Activated naive CD4-positive, alpha-beta T cell treated with Interleukin-2 at 50 U/mL for 16 hours (primary cell): ENCODE results near the gene RELT.

ENCODE experiments used
- DNase-seq: peaks from one replicate; pipeline ENCODE4 v3.0.0-alpha.2; 2020

The RELT gene, protein sequence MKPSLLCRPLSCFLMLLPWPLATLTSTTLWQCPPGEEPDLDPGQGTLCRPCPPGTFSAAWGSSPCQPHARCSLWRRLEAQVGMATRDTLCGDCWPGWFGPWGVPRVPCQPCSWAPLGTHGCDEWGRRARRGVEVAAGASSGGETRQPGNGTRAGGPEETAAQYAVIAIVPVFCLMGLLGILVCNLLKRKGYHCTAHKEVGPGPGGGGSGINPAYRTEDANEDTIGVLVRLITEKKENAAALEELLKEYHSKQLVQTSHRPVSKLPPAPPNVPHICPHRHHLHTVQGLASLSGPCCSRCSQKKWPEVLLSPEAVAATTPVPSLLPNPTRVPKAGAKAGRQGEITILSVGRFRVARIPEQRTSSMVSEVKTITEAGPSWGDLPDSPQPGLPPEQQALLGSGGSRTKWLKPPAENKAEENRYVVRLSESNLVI

DNA sequence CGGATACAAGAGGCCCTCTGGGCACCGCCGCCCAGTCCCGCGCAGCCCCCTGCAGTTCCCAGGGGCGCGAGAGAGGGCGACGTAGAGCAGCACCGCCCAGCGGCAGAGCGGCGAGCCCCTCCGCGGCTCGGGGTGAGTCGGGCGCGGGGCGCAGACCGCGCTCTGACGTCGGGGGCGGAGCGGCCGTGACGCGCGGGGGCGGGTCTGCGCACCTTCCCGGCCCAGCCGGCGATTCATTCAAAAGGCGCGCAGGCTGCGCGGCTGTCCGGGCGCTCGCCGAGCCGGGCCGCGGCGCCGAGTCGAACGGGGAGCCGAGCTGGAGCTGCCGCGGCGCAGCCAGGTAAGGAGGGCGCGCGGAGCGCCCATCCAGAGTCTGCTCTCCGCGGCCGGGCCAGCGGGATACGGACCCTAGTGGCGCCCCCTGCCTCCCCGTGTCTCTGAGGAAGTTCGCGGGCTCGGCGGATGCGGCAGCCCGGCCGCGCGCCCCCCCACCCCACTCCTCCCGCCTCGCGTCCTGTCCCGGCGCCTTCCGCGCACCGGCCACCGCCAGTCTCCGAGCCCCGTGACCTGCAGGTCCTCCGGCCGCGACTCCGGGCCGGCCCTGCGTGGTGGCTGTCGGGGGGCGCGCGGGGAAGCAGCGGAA, at the start of gene RELT:
Gene RELT, plus strand, starts transcription at position 240 of the 643 bp plus-strand sequence. CDS start 12,738 bp downstream, outside the sequence.
- DNase-seq: peak; percentile 95

DNA sequence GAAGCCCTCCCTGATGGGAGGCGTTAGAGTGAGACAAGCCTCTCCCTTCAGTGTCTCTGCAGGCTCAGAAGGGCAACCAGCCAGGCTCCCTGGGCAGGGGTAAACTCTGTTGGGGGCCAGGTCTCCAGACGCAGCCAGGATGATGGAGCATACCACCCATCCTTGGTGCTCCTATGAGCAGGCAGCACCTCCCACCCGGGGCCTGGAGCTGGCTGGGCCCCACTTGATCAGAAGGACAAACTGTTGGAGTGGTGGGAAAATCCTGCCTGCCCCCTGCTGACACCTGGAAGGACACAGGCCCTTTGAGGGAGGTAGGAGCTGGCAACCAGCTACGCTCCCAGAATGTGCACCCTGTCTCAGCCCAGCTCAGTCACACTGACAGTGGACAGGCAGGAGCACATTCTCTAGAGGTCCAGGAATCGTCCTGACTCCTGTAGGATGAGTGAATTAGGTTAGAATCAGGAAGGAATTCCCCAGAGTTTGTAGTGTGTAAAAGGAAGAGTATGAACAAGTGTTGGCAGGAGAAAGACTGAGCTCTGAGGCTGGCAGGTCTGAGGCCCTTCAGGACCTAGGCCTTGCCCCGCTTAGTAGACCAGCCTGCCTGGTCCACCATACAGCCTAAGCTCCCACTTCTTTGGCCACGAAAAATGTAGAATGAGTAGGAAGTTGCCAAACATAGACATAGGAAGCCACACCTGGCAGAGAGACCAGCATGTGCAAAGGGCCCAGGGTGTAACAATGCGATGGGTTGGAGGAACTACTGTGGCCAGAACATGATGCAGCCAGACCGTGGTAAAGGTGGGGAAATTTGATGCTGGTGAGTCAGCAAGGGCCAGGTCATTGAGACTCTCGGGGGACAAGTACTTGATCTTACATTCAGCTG, 49.0 kb upstream of the RELT start:
- DNase-seq: no peak

DNA sequence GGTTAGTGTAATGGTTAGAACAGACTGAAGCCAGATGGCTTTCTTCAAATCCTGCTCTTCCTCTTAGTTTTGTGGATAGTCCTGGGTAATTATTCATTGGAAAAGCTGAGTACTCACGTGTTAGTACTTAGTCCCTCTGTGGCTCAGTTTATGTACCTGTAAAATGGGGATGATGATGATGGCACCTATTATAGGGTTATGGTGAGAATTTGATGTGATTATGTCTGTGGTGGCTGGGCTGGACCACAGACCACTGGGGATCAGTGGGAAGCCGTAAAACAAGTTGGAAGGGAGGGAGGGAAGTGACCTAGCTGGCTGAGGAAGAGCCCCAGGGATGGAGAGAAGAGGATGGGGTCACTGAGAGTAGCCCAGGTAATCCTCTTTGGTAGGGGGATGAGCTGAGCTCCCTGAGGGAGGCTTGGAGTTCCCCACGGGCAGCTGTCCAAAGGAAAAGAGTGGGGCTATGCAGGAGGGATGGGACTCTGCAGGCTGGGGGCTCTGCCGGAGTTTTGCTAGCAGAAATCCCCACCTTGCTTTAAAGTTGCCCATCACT, 48.3 kb upstream of the RELT start:
- no peak for DNase-seq

DNA sequence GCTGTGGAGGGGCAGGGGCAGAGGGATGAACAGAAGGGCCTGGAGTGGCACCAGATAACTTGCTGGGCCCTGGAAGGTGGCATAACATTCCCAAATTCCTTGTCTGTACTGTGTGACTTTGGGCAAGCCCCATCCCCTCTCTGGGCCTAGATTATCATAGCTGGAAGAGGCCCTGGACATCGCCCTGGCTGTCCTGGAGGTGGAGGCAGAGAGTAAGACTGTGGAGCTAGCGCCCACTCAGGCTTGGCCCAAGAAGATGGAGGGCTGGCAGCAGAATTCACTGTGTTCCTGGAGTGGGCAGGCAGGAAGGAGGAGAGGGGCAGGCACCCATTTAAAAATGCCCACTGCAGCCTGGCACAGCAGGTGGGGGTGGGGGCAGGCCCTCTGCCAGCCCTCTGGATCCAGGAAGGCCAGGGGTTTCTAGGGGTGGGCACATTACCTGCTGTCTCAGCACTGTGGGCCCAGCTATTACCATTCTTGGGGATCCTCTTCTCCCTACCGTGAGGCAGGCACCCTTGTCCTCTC, 45.6 kb upstream of the RELT start:
- DNase-seq: no peak

DNA sequence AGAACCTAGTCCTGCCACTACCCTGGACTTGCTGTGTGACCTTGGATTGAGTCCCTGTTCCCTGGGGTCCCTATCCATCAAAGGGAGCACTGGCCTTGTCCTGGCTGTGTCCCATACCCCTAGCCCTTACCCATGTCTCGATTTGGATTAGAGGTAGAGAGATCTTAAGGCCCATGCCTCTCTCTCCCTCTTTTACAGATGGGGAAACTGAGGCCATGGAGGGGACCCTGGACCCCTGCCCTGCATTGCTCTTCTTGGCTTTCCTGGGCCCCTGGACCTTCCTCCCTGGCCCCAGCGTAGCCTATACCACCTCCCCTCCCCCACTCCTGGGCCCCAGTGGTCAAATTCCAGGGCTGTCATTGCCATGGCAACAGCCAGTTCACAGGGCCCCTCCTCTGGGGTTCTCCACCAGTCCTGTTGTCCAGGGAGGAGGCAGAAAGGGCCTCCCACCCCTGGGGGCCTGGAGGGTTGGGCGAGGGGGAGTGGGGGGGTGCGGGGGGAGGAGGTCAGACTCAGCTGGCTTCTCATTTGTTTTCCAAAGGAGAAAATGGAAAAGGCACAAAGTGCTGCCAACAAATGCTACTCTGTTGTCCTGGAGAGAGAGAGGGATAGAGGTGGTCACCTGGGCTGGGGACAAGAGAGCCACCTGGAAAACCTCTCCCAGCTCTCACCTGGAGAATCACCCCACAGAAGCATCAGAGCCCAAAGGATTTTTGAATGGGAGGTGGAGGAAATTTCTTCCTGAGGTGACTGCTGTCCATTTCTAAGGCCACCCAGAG, 44.9 kb upstream of the RELT start:
- DNase-seq: no peak

DNA sequence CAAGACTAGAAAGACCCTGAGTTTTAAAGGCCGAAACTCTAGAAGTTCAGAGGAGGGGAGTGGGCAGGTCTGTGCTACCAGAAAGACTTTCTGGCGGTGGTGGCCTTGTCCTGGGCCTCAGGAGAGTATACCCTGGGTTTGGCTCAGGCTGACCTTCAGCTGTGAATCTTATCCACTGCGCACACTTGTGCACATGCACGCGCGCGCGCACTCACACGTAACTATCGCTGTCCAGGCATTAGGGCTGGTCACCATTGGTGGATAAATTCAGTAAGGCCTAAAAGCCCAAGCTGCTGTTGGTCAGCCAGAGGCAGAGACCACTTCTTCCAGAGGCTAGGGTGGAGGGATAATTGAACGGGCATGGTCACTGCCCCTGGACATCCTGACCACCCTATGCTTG, 43.0 kb upstream of the RELT start:
- DNase-seq: no peak

DNA sequence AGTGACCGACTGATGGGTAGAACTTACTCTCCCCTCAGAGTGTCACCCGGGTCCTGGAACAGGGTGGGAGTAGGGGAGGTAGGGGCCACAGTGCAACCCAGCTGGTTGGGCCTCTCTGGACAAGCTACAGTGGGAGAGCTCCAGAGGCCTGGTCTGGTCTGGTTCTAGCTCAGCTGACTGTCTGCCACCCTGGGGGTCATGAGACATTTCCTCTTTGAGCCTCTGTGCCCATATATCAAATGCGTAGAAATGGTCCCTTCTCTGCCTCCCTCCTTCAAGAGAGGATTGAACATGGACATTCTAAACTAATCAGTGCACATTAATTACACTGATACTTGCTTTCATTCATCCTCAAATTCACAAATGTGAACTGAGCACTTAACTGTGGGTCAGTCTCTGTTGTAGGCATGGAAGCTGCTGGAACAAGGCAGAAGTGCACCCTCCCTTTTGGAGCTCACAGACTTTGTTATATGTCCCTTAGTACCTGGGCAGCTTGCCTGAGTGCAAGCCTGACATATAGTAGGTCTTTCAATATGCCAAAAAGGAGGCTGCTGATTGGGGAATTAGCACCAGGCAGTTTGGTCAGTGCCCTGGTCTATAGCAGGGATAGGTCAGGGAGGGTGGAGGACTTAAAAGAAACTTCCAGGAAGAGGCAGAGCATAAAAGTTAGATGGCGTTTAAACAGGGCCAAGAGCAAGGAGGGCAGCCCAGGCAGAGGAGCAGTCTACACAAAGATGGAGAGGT, 42.4 kb upstream of the RELT start:
- DNase-seq: no peak

DNA sequence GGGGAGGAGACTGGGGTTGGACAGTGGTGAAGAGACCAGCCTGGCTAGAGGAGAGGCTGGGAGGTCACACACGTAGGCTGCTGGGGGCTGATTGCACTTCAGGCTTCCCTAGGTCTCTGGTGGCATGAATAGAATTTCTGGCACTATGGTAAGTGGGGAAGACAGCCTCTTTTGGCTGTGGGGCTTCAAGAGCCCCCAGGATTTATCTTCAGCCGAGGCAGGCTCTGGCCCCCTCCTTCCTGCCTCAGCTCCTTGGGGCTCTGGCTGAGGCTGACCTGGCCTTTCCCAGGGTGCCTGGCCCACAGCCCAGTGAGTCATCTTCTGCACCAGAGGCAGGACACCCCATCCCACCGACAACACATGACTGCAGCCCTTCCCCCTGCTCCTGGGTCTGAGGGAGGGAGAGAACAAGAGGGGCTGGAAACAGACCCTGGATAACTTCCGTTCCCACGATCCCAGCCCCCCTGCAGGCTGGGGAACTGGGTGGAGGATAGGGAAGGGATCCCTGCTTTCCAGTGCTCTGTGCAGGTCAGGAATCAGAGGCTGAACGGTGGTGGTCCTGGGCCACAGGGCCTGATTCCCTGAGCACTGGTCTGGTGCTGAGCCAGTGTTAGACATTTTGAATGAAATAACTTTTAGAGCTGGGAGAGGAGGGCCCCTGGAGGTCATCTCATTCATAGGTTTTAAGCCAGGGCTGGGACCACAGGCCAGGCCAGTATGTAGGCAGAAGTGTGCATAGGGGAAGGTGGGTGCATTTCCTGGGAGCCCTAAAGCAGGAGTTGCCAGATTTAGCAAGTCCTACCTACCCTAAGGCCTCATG, 41.6 kb upstream of the RELT start:
- no peak for DNase-seq

DNA sequence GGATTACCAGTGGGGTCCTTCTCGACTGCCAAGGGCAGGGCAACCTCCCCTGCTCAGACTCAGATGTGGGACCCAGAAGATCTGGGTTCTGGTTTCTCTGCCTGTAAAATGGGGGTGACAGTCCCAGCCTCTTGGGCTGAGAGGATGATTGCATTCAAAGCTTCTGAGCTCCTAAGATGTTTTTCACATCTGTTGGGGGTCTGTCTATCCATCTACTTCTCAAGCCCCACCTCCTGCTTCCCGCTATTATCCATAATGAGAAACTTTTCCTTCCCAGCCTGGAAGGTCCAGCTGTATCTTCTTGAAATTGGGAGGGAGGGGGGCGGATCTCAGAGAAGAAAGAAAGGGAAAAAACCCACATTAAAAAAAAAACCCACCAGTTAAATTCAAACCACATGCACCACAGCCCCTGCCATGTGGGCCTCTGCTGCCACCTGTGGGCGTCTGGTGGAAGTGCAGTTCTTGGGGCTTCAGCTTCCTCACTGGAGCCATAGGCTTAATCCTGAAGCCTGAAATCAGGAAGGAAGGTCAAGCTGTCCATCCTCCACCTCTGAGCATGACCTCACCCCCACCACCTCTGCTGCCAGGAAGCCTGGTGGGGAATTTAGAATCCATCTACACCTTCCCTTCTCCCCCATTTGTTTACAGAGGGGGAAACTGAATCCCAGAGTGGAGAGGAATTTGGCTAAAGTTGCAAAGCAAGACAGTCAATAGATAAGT, 40.8 kb upstream of the RELT start:
- peak; percentile 80 for DNase-seq

DNA sequence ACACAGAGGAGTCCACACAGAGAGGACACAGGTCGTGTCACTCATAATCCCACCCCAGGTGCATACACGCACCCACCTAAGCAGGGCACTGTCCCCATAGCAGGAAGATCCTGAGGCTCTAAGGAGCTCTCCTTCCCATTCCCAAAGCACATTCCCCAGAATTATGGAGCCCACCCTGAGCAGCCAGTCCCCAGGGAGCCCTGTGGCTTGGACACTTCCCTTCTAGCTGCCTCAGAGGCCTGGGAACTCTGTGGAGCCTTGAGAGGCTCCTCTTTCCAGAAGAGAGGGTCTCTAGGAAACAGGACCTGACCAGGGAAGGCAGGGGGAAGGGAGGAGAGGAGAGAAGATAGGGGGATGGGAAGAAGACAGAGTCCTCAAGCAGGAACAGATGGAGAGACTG, 38.4 kb upstream of the RELT start:
- no peak for DNase-seq

DNA sequence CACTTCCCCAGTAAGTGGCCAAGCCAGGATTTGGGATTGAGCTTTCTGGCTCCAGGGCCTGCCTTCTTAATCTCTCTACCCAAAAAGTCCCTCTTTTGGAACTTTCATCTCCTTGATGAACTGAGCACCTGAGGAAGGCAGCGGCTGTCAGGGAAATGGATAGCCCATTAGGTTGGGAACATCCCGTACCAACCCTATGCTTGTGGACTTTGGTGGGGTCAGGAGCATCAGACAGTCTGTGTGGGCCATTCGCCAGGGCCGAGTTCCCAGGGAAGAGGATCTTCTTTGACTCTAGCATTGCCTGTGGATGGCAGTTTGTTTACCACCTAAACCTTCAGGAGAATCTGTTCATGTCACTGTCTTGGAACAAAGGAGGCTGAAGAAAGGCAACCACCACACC, 37.9 kb upstream of the RELT start:
- DNase-seq: no peak

DNA sequence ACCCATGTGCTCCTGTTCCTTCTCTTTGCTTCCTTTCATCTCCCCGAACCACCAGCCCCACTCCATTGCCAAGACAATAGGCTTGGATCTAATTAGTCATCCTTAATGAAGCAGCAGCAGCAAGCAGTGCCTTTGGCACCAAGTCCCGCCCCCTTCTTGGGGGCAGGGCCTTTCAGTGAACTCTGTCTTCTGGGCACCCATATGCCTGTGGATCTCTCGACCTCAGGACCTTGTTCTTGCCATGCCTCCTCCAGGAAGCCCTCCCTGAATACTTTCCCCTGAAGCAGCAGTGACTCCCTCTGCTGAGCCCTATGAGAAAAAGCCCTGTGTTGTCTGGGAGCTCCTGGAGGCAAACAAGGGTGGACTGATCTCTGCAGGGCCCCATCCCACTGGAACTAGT, 36.0 kb upstream of the RELT start:
- no peak for DNase-seq

DNA sequence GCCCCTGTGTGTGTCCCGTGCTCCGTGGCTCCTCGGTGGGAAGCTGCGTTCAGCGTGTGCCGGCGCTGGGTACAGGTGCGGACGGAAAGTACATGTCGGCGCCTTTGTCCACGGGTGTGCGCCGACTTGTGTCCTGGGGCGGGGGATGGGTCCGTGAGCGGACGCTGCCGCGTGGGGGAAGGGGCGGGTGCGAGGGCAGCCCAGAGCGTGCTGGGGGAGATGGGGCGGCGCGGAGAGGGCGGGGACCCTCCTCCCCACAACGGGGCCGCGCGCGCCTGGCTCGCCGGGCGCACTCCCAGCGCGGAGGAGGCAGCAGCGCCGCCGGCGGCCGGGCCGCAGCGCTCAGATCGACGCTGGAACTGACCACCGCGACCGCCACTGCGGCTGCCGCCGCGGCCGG, 33.6 kb upstream of the RELT start:
- no peak for DNase-seq

DNA sequence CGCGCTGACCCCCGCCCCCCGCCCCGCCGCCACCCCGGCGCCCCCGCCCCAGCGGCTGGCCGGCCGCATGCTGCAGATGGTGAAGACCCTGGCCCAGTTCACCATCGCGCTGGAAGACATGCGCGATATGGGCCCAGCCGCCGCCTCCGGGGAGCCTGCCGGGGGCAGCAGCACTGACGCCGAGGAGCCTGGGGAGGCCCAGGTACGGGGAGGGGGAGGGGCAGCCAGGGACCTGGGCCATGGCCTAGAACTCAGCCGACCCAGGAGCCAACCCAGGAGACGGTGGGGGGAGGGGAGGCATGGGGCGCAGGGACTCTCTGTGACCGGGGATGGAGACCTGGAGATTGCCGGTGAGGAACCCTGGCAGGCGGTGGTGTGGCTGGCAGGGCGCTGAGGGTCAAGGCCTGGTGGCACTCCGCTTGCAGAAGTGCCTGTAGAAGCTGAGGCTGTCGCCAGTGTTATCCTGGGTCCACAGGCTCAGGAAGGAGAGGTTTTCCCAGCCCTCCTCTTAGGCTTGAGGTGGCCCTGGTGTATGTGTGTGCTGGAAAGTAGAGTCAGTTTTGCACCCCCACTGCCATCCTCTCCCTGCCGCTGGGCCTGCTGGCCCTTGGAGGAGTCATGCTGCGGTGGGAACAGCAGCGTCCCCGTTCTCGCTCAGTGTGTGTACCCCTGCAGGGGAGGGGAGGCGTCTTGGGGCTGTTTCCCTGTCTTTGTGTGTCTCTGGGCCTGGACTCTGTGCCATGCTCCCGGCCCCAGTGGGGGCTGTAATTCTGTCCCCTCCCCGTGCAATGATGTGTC, 32.9 kb upstream of the RELT start:
- DNase-seq: no peak

DNA sequence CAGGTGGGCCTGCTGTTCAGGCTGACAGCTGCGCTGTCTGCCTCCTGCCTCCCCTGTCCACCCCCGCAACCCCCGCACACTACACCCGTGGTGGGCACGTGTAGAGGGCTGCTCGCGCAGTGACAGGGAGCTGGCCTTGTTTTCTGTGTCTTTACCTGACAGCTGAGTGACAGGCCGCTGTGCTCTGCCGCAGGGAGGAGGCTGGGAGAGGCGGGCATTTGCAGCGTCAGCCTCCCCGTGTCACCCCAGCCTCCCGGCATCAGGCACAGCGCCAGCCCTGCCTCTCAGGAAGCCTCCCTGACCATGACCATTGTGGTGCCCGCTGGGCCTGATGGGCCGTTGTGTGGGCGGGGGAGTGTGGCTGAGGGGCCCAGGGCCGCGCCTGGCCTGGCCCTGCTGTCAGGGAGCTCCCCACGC, 32.0 kb upstream of the RELT start:
- no peak for DNase-seq

DNA sequence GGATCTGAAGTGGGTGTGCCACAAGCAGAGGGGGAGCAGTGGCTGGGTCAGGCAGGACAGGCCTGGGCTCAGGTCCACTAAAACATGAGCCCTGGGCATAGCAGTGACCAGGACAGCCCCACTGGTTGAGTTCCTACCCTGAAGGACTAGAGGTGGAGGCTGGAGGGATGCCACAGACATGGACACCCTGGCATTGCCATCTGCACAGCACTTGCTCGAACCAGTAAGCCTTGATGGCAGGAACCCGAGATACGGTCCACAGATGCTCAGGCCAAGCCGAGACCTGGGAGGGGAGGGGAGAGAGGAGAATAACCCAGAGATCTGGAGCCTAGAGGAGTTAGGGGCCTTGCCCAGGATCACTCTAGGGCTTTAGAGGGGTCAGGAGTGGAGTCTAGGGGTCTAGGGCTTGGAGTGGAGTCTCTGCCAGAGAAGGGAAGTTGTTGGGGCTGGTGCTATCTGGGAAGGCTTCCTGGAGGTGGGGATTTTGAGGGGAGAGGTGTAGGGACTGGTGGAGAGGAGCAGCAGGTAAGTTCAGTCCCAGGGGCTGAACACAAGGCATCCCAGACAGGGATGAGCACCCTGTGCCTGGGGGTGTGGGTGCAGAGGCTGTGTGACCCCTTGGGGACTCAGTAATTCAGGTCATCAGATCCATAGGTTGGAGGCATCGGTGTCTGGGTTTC, 30.6 kb upstream of the RELT start:
- DNase-seq: no peak

DNA sequence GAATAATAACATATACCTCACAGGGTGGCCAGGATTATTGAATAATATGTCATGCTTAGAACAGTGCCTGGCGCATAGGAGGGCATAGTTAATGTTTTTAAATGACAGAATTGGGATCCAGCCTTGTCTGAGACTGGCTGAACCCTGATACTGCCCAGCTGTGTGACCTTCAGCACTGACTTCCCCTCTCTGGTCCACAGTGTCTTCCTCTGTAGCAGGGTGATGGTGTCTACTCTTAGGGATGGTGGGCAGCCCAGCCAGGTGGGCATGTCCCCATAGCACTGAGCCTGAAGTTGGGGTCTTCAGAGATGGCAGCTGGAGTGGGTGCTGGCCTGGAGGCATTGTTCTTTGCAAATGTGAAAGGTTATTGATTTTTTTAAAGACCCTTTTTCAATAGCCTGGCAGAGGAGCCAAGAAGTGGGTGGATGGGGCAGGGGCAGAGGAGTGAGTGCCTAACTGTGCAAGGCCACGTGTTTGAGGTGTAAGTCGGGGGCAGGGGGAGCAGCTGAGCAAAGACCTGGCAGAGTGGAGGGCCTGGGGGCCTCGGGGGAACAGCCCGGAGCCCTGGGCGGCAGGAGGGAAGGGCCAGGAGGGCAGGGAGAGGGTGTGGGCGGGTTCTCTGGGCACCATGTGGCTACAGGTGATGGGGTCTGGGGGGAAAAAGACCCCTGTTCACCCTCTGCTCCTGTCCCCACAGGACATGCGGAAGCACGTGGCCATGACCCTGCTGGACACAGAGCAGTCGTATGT, 29.8 kb upstream of the RELT start:
- no peak for DNase-seq

DNA sequence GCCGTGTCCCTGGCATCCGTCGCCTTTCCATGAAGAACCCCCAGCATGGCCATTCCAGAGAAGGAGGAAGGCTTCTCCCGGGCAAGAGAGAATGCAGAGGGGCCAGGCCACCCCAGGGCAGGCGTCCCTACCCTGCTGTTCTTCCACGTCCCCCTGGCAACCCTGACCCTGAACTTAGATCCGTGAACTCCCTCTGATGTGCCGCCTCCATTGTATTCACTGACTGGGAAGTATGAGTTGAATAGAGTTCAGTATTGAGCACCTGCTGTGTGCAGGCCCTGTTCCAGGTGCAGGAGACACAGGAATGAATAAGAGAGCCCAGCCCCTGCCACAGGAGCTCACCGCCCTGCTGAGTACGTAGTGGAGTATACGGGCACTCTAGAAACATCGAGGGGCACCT, 29.1 kb upstream of the RELT start:
- DNase-seq: no peak
